Mucosa of descending colon (tissue), 3 donors: ENCODE results near the gene RHBDD3. TPM values are rescaled to one million over a fixed set of nuclear protein-coding genes. Genes with fewer than 3 reads are reported as not detected.

Experiments used
- ATAC-seq: fragments of 200-7000 bp; cut with Tn5 transposase; one replicate; pipeline ENCODE4 v1.9.1; 2020; ENCODE audit warnings: mild to moderate bottlenecking, moderate library complexity
- DNase-seq, 3 donors: peaks; one replicate each; pipeline ENCODE4 v3.0.0-alpha.2; 2020
- H3K36me3 ChIP-seq: fragments of 200-600 bp; one replicate; pipeline ENCODE4 v1.8.0; 2021; ENCODE audit warnings: low read depth, mild to moderate bottlenecking
- H3K4me1 ChIP-seq: fragments of 200-600 bp; one replicate; pipeline ENCODE4 v1.8.0; 2021; ENCODE audit warnings: low read depth, mild to moderate bottlenecking
- H3K4me3 ChIP-seq: fragments of 200-600 bp; one replicate; pipeline ENCODE4 v1.8.0; 2021; ENCODE audit warnings: mild to moderate bottlenecking
- H3K9me3 ChIP-seq: fragments of 200-600 bp; one replicate; pipeline ENCODE4 v1.8.0; 2021; ENCODE audit warnings: mild to moderate bottlenecking
- intact Hi-C, 2 donors: fragments of 100-400 bp; cut with DNase I in 1 of 2; cut with micrococcal nuclease in 1 of 2; formaldehyde crosslinking; loops; one replicate each; pipeline versions ENCODE4 v1.11.0 to v1.11.1; 2022; cut with DNase I, micrococcal nuclease
- total RNA-seq, 3 donors: library from RNA; stranded (reverse); fragmentation: NEBNext Ultra II Directional in 2 of 3; extraction: Animal tissue kit (Norgen Biotek cat#: 25700) in 2 of 3; gene quantifications; one replicate each; pipeline versions ENCODE4 v1.2.1 to v1.2.4, GENCODE V29; 2021 to 2023
- TF ChIP-seq, protein P1 (sequence below): fragments of 200-600 bp; IDR thresholded peaks from one replicate; pipeline ENCODE4 v1.8.0; 2022; ENCODE audit warnings: antibody characterized with exemption, mild to moderate bottlenecking
- donor health status: DM: no; HTN: no; CAD: no; lungs with moderate emphysema.
- donor health status: DM: no; HTN: no; CAD: no.
- donor health status: DM: no; HTN: yes; CAD: no.

RHBDD3 gene
- total RNA-seq, 3 donors from 2014 or later = 13.3 to 26.1 (median 19.1) TPM

DNA sequence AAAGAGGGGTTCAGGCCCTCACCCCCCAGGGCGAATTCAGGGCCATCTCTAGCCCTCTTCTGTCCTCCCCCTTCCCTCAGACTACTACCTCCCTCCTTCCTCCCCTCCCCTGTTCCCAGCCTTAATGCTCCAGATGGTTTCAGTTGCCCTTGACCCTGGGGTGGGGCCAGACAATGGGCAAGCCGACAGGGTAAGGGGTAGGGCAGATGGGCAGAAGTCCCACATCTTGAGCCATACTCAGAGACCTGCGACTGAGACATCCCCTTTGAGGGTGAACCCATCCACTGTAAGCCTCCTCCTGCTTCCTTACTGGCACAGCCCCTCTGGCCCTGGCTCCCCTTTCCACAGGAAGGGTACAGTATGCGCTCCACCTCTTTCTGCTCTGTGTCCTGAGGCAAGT lies 1.9 kb downstream of the RHBDD3 start:
- DNase-seq (no peak), ATAC-seq (no peak)
- intact Hi-C loops = no loop called here
- TF ChIP-seq, protein P1, sequence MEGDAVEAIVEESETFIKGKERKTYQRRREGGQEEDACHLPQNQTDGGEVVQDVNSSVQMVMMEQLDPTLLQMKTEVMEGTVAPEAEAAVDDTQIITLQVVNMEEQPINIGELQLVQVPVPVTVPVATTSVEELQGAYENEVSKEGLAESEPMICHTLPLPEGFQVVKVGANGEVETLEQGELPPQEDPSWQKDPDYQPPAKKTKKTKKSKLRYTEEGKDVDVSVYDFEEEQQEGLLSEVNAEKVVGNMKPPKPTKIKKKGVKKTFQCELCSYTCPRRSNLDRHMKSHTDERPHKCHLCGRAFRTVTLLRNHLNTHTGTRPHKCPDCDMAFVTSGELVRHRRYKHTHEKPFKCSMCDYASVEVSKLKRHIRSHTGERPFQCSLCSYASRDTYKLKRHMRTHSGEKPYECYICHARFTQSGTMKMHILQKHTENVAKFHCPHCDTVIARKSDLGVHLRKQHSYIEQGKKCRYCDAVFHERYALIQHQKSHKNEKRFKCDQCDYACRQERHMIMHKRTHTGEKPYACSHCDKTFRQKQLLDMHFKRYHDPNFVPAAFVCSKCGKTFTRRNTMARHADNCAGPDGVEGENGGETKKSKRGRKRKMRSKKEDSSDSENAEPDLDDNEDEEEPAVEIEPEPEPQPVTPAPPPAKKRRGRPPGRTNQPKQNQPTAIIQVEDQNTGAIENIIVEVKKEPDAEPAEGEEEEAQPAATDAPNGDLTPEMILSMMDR = no peak
- Histone ChIP-seq H3K4me1 (peaks cover 14% of the 10 kb centered on the region), H3K4me3 (no peak overlapping the region), H3K9me3 (no peaks in the 10 kb centered on the region), H3K36me3 (no peaks in the 10 kb centered on the region)

DNA sequence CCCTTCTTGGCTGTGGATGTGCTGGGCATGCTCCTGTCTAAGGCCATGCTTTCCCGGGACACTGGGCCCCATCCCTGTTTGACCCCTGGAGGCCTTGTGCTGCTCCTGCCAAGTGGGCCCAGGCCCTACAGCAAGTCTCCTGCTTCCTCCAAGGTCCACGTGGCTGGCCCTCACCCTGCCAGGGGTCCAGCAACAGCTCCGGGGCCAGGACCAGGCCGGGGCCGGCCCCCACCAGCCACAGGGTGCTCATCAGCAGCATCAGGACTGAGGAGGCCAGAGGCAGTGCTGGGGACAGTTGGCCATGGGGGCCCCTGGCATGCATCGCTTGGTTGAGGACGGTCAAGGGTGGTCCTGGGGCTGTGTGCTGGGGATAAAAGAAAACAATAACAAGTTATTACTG lies 2.5 kb downstream of the RHBDD3 start:
- DNase-seq = no peak
- Histone ChIP-seq H3K4me1 (peaks cover 13% of the 10 kb centered on the region), H3K9me3 (no peaks in the 10 kb centered on the region), H3K4me3 (no peak overlapping the region), H3K36me3 (no peaks in the 10 kb centered on the region)
- no peak for ATAC-seq
- intact Hi-C loops = no loop called here
- TF ChIP-seq, protein P1 = no peak

DNA sequence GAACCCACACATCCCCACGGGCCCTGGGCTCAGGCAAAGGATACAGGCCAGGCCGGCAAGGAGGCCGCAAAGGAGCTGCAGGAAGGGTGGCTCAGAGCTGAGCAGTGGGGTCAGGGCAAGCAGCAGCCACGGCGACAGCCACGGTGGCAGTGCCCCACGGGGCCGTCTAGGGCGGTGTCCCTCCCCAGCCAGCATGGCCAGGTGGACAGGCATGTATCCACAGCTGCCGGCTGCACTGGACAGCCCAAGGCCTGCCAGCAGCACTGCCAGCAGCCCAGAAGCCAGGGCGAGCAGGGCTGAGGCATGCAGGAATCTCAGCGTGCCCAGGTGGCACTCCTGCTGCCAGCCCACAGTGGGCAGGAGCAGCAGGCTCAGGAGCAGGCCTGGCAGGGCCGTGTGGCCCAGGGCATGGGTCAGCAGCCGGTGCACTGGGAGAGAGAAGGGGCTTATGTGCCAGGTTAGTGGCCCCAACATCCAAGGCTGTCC lies 3.9 kb downstream of the RHBDD3 start:
- intact Hi-C loops = no loop called here
- H3K9me3 ChIP-seq = no peaks in the 10 kb centered on the region
- TF ChIP-seq, protein P1 = no peak
- H3K4me3 ChIP-seq = no peak overlapping the region
- DNase-seq = no peak
- H3K4me1 ChIP-seq = peaks cover 13% of the 10 kb centered on the region
- no peak for ATAC-seq
- no peaks in the 10 kb centered on the region for H3K36me3 ChIP-seq

DNA sequence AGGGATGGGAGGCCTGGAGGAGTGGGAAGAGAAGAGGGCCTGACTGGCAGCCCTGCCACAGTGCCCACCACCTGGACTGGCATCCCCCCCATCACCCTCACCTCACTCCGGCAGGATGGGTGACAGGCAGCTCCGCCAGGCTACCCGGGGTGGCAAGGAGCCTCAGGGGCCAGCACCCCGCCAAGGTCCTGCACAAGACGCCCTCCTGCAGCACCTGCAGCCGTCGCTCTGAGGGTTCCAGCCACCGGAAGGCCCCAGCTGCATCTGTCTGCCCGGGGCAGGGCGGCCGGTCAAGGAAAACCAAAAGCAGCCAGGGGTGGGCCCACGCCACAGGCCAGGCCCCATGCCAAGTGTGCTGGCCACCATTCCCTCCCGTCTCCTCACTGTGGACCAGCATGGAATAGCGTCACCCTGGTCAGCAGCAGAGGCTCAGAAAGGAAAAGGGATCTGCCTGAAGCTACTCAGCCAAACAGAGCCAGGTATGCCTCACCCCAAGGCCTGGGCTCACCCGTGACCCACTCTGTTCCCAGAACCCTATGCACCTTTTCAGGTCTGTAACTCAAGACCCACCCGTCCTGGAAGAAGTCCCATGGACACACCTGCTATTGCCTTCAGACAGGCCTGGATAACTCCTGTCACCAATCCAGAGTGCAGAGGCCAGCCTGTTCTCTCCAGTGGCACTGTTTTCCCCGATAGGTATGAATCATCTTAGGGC lies 7.0 kb downstream of the RHBDD3 start:
- ATAC-seq = peak; percentile 24
- intact Hi-C loops = no loop called here

DNA sequence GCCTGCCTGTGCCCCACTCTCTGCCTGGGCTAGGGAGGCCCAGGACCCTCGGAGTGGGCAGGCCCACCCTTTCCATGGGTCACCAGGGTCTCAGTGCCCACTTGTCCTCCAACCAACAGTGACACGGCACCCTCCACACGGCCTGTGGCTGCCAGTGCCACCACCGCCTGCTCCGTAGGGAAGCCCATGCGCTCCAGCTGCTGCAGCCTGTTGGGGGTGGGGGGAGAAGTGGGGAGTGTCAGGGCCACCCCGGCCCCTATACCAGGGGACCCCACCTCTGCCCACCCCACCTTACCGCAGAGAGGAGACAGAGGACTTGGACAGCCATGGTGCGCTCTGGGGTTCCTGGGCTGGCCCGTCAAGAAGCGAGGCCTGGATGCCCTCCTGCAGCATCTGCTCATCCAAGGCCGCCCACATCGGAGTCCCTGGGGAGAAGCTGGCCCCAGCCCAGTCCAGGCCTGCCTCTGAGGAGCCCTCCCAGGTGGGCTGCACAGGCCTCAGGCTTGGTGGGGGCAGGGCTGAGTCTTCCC lies 7.7 kb downstream of the RHBDD3 start:
- no peaks in the 10 kb centered on the region for H3K4me1 ChIP-seq
- no peak for DNase-seq
- intact Hi-C loops = no loop called here
- TF ChIP-seq, protein P1 = no peak
- no peaks in the 10 kb centered on the region for H3K9me3 ChIP-seq
- ATAC-seq = peak; percentile 4
- H3K36me3 ChIP-seq = no peaks in the 10 kb centered on the region
- H3K4me3 ChIP-seq = no peak overlapping the region

More for the DNA sequence above, 7.0 kb downstream of the RHBDD3 start:
- TF ChIP-seq, protein P1 = no peak
- Histone ChIP-seq H3K9me3 (no peaks in the 10 kb centered on the region), H3K36me3 (no peaks in the 10 kb centered on the region), H3K4me1 (no peaks in the 10 kb centered on the region), H3K4me3 (no peak overlapping the region)
- DNase-seq = no peak
